Ishikawa (cell line): ENCODE data around the gene LAPTM5.

Experiments used
- CEBPB ChIP-seq: IDR thresholded peaks from 2 replicates; pipeline ENCODE4 v1.6.1; 2012
- CREB1 ChIP-seq: IDR thresholded peaks from 2 replicates; pipeline ENCODE4 v1.6.1; 2012; ENCODE audit warnings: low read depth
- EGR1 ChIP-seq: IDR thresholded peaks from 2 replicates; pipeline ENCODE4 v1.6.1; 2012
- EP300 ChIP-seq: IDR thresholded peaks from 2 replicates; pipeline ENCODE4 v1.6.1; 2012; ENCODE audit warnings: borderline replicate concordance
- FOXM1 ChIP-seq: IDR thresholded peaks from 2 replicates; pipeline ENCODE4 v1.6.1; 2012; ENCODE audit warnings: low read depth, borderline replicate concordance
- NFIC ChIP-seq: IDR thresholded peaks from 2 replicates; pipeline ENCODE4 v1.6.1; 2012
- RAD21 ChIP-seq: IDR thresholded peaks from 2 replicates; pipeline ENCODE4 v1.6.1; 2012; ENCODE audit warnings: low read depth
- REST ChIP-seq: IDR thresholded peaks from 2 replicates; pipeline ENCODE4 v1.6.1; 2012; ENCODE audit warnings: low read depth, mild to moderate bottlenecking
- TAF1 ChIP-seq: IDR thresholded peaks from 2 replicates; pipeline ENCODE4 v1.6.1; 2012; ENCODE audit warnings: low read depth, mild to moderate bottlenecking
- TCF12 ChIP-seq: IDR thresholded peaks from 2 replicates; pipeline ENCODE4 v1.6.1; 2012; ENCODE audit warnings: low read depth
- TEAD4 ChIP-seq: IDR thresholded peaks from 2 replicates; pipeline ENCODE4 v1.6.1; 2012
- YY1 ChIP-seq: IDR thresholded peaks from 2 replicates; pipeline ENCODE4 v1.6.1; 2012; ENCODE audit warnings: low read depth
- TF ChIP-seq, protein P1 (sequence below): IDR thresholded peaks from 2 replicates; pipeline ENCODE4 v1.6.1; 2012
- TF ChIP-seq, protein P2 (sequence below): IDR thresholded peaks from 2 replicates; pipeline ENCODE4 v1.6.1; 2012

GRCh38 chr1:30713311-30713710, 44.3 kb downstream of the LAPTM5 start:
- TF ChIP-seq CREB1 (no peak), REST (no peak), CEBPB (no peak), YY1 (no peak), NFIC (no peak), RAD21 (no peak), TAF1 (no peak), TEAD4 (no peak), EP300 (no peak), FOXM1 (no peak), TCF12 (no peak), EGR1 (no peak)
- TF ChIP-seq, protein P1, sequence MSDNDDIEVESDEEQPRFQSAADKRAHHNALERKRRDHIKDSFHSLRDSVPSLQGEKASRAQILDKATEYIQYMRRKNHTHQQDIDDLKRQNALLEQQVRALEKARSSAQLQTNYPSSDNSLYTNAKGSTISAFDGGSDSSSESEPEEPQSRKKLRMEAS: no peak
- TF ChIP-seq, protein P2, sequence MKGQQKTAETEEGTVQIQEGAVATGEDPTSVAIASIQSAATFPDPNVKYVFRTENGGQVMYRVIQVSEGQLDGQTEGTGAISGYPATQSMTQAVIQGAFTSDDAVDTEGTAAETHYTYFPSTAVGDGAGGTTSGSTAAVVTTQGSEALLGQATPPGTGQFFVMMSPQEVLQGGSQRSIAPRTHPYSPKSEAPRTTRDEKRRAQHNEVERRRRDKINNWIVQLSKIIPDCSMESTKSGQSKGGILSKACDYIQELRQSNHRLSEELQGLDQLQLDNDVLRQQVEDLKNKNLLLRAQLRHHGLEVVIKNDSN: no peak
